Activated CD4-positive, alpha-beta T cell treated with anti-CD3 and anti-CD28 coated beads for 36 hours (primary cell): Measurements from ENCODE around the gene XPR1. TPM values are rescaled to one million over a fixed set of nuclear protein-coding genes. Genes with fewer than 3 reads are reported as not detected.
A peak's percentile ranks its signal among the peaks of the same experiment; 100 is the strongest.

Experiments
- ATAC-seq: fragments of 200-7000 bp; cut with Tn5 transposase; one replicate; pipeline ENCODE4 v1.10.0; 2021; ENCODE audit warnings: mild to moderate bottlenecking, moderate library complexity
- CTCF ChIA-PET: fragments of 350-600 bp; sonication (Branson Sonifier 250); formaldehyde crosslinking; loops from one replicate; lab custom pipeline; 2021; ENCODE audit warnings: antibody characterized with exemption; lab: Charles Lee
- POLR2A ChIA-PET: fragments of 350-600 bp; sonication (Branson Sonifier 250); formaldehyde crosslinking; loops from one replicate; lab custom pipeline; 2021; ENCODE audit warnings: antibody characterized with exemption, inconsistent platforms; lab: Charles Lee
- DNase-seq: peaks from one replicate; pipeline ENCODE4 v3.0.0-alpha.2; 2020
- H3K27ac Mint-ChIP-seq: one replicate; pipeline ENCODE4 v1.8.0; 2021; ENCODE audit warnings: mixed read lengths
- H3K27me3 Mint-ChIP-seq: one replicate; pipeline ENCODE4 v1.8.0; 2021; ENCODE audit warnings: mixed read lengths
- H3K36me3 Mint-ChIP-seq: one replicate; pipeline ENCODE4 v1.8.0; 2021; ENCODE audit warnings: low read depth, mixed read lengths
- H3K4me1 Mint-ChIP-seq: one replicate; pipeline ENCODE4 v1.8.0; 2021; ENCODE audit warnings: mixed read lengths
- H3K4me3 Mint-ChIP-seq: one replicate; pipeline ENCODE4 v1.8.0; 2021; ENCODE audit warnings: mild to moderate bottlenecking, moderate library complexity, mixed read lengths
- H3K9me3 Mint-ChIP-seq: one replicate; pipeline ENCODE4 v1.8.0; 2021; ENCODE audit warnings: low read depth, mixed read lengths
- intact Hi-C, 2 experiments: fragments of 100-400 bp; cut with DNase I in 1 of 2; cut with micrococcal nuclease in 1 of 2; formaldehyde crosslinking; loops; one replicate each; pipeline versions ENCODE4 v1.14.2 to v1.15.1; 2022 to 2024; cut with DNase I, micrococcal nuclease
- total RNA-seq, 2 experiments: library from RNA; stranded (reverse); gene quantifications; one replicate each; pipeline ENCODE4 v1.2.3, GENCODE V29; 2021

Gene XPR1
- total RNA-seq: 10 to 100 TPM; 18.4 to 25.2 TPM

GRCh38 chr1:180631766-180632325 lies at the start of gene XPR1:
Gene XPR1, plus strand, starts transcription at chr1:180632022. Its CDS starts 180 bp downstream, at chr1:180632202.
- Mint-ChIP-seq H3K9me3 (no peaks in the 10 kb centered on the region), H3K27me3 (peaks cover 3% of the 10 kb centered on the region), H3K4me1 (peaks cover 9% of the 10 kb centered on the region), H3K27ac (peak within 1 kb of the TSS; percentile 76), H3K4me3 (no peak within 1 kb of the TSS), H3K36me3 (no peaks in the 10 kb centered on the region)
- peak; percentile 99 for DNase-seq
- POLR2A ChIA-PET: interaction anchor here (0.6 to 0.7 kb wide), 3 partner anchors 129 to 1574 kb away, joined by 3 to 4 read pairs (median 3); no protein-coding TSS in a partner anchor
- ATAC-seq: peak; percentile 99
- CTCF ChIA-PET: interaction anchor here (0.6 to 1.5 kb wide), 6 partner anchors 9 to 456 kb away, joined by 3 to 6 read pairs (median 3); no protein-coding TSS in a partner anchor
- intact Hi-C loops: loop anchor here (1.0 to 10.0 kb wide), 13 partner anchors 60 to 1395 kb away; partner anchors contain the start of genes ACBD6 (in 2 of the 2), IER5 (in 2 of the 2), CEP350 (in 1 of the 2) and QSOX1 (in 1 of the 2)

DNA sequence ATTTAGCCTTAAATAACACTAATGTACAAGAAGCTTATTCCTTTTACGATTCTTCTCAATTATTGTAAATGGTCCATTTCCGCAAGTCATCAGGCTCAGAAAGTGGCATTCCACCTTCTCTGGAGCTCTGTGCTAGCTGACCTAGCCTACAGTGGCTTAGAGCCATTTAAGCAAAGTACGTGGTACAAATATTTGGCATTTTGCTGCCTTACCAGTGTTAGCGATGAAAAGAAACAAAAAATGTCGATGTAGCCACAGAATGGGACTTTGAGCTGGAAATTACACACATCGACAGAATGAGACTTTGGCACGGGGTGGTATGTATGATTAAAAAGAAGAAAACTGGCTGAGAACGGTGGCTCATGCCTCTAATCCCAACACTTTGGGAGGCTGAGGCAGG lies 47.0 kb upstream of the XPR1 start:
- ATAC-seq: no peak
- H3K27ac Mint-ChIP-seq: peak overlapping the region; percentile 90
- no peaks in the 10 kb centered on the region for H3K9me3 Mint-ChIP-seq
- intact Hi-C loops: loop anchor here (1.0 to 10.0 kb wide), 2 partner anchors 13 to 200 kb away; no protein-coding TSS in a partner anchor
- H3K27me3 Mint-ChIP-seq: peaks cover 4% of the 10 kb centered on the region
- peaks cover 2% of the 10 kb centered on the region for H3K36me3 Mint-ChIP-seq
- ChIA-PET CTCF (interaction anchor here (0.8 to 1.1 kb wide), 3 partner anchors 19 to 69 kb away, joined by 3 to 5 read pairs (median 3); no protein-coding TSS in a partner anchor), POLR2A (no interaction called here)
- DNase-seq: no peak
- peaks cover 18% of the 10 kb centered on the region for H3K4me1 Mint-ChIP-seq
- peak overlapping the region; percentile 9 for H3K4me3 Mint-ChIP-seq

- Mint-ChIP-seq H3K4me3 (no peak overlapping the region), H3K27ac (peak overlapping the region; percentile 90), H3K27me3 (peaks cover 6% of the 10 kb centered on the region), H3K4me1 (peaks cover 18% of the 10 kb centered on the region), H3K9me3 (no peaks in the 10 kb centered on the region), H3K36me3 (peaks cover 2% of the 10 kb centered on the region)
- no peak for ATAC-seq
- DNase-seq: no peak
- intact Hi-C loops: loop anchor here (1.0 to 10.0 kb wide), 2 partner anchors 14 to 201 kb away; no protein-coding TSS in a partner anchor
- ChIA-PET CTCF (interaction anchor here (0.5 to 0.8 kb wide), 3 partner anchors 9 to 190 kb away, joined by 3 read pairs; no protein-coding TSS in a partner anchor), POLR2A (no interaction called here)
Measured at GRCh38 chr1:180585994-180586359, 45.8 kb upstream of the XPR1 start.

DNA sequence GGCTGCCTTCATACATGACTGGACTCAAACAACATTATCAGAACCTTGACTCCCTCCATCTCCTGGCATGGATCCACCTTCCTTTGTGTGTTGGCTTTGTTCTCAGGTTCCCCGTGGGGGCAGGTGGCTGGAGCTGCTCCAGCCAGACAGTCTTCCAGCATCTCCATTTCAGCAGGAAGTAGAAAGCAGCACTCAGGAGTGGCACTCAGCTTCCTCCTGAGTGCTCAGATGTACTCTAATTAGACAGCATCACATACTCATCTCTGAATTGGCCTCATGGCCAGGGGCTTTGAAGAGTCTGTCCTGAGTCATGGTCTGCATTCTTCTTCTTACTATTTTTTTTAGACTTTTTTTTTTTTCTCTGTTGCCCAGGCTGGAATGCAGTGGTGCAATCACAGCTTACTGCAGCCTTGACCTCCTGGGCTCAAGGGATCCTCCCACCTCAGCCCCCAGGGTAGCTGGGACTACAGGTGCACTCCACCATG lies 45.1 kb upstream of the XPR1 start:
- no peaks in the 10 kb centered on the region for H3K9me3 Mint-ChIP-seq
- peak overlapping the region; percentile 83 for H3K27ac Mint-ChIP-seq
- intact Hi-C loops: loop anchor here in 1 of 2 experiments (10.0 kb wide), 1 partner anchor 202 kb away; no protein-coding TSS in a partner anchor
- H3K4me1 Mint-ChIP-seq: peaks cover 18% of the 10 kb centered on the region
- POLR2A ChIA-PET: no interaction called here
- CTCF ChIA-PET: interaction anchor here (0.5 to 0.6 kb wide), 2 partner anchors 8 to 189 kb away, joined by 3 read pairs; no protein-coding TSS in a partner anchor
- peaks cover 6% of the 10 kb centered on the region for H3K27me3 Mint-ChIP-seq
- peak; percentile 27 for DNase-seq
- no peak overlapping the region for H3K4me3 Mint-ChIP-seq
- ATAC-seq: peak; percentile 77
- H3K36me3 Mint-ChIP-seq: peaks cover 2% of the 10 kb centered on the region

DNA sequence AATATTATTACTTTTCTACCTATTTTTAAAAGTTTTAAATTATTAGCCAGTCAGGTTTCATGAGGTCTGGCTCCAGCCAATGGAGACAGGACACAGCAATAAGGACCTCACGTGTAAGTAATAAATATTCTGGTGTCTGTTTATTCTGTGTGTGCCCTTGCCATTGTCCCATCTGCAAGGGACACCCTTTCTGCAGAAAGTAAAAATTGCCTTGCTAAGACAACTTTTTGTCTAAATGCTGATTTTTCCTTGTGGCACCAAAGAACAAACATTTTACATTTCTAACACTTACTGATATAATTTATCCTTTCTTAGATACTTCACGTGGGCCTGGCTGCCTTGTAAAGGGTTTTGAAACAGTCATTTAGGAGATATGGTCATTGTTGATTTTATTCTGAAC lies 43.7 kb upstream of the XPR1 start:
- Mint-ChIP-seq H3K27me3 (peaks cover 6% of the 10 kb centered on the region), H3K9me3 (no peaks in the 10 kb centered on the region), H3K4me3 (no peak overlapping the region), H3K4me1 (peaks cover 18% of the 10 kb centered on the region), H3K36me3 (peaks cover 2% of the 10 kb centered on the region), H3K27ac (no peak overlapping the region)
- ATAC-seq (no peak), DNase-seq (no peak)
- intact Hi-C loops: loop anchor here in 1 of 2 experiments (10.0 kb wide), 1 partner anchor 203 kb away; no protein-coding TSS in a partner anchor
- CTCF ChIA-PET: no interaction called here
- POLR2A ChIA-PET: no interaction called here

DNA sequence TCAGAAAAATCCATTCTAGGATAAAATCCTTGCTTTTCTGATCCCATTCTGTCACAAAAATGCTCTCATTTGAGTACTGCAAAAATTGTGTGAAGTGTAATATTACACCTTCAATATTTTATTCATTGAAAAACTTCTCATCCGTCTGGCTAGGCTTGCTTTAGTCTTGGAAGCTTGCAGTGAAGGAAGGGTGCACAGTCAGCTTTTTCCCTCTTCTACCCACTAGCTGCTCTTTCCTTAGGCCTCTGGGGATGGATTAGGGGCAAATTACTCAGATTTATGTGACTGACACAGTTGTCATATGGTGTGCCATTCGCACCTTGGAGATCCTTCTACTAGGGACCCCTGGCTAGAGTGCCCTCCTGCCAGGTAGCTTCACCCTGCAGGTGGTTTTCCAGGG lies 40.9 kb upstream of the XPR1 start:
- intact Hi-C loops: no loop called here
- no peak overlapping the region for H3K4me3 Mint-ChIP-seq
- ATAC-seq (no peak), DNase-seq (no peak)
- POLR2A ChIA-PET: no interaction called here
- peaks cover 6% of the 10 kb centered on the region for H3K4me1 Mint-ChIP-seq
- H3K27me3 Mint-ChIP-seq: peaks cover 8% of the 10 kb centered on the region
- H3K9me3 Mint-ChIP-seq: no peaks in the 10 kb centered on the region
- no peak overlapping the region for H3K27ac Mint-ChIP-seq
- CTCF ChIA-PET: no interaction called here
- peaks cover 2% of the 10 kb centered on the region for H3K36me3 Mint-ChIP-seq

DNA sequence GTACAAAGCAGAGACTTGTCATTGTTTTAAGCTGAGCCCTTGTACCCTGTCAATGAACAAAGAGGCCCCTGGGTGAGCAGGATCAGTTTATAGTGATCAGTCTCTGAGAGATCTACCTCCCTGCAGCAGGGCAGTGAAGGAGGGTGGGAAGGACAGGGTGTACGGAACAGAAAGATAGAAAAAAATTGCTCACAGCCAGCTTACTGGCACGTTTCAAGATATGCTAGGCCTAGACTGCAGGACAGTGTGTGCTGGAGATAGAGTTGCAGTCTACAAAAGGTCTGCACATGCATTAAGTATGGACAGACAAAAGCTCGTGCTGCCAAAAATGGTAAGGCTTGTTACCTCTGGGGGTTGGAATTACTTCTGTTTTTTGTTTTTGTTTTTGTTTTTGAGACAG lies 38.4 kb upstream of the XPR1 start:
- CTCF ChIA-PET: interaction anchor here (1.0 kb wide), 1 partner anchor 13 kb away, joined by 3 read pairs; no protein-coding TSS in a partner anchor
- Mint-ChIP-seq H3K27ac (no peak overlapping the region), H3K4me3 (no peak overlapping the region), H3K4me1 (no peaks in the 10 kb centered on the region), H3K27me3 (peaks cover 8% of the 10 kb centered on the region), H3K9me3 (no peaks in the 10 kb centered on the region), H3K36me3 (no peaks in the 10 kb centered on the region)
- POLR2A ChIA-PET: interaction anchor here (0.6 kb wide), 1 partner anchor 719 kb away, joined by 3 read pairs; no protein-coding TSS in a partner anchor
- DNase-seq (no peak), ATAC-seq (no peak)
- intact Hi-C loops: loop anchor here in 1 of 2 experiments (1.0 kb wide), 1 partner anchor 12 kb away; no protein-coding TSS in a partner anchor

DNA sequence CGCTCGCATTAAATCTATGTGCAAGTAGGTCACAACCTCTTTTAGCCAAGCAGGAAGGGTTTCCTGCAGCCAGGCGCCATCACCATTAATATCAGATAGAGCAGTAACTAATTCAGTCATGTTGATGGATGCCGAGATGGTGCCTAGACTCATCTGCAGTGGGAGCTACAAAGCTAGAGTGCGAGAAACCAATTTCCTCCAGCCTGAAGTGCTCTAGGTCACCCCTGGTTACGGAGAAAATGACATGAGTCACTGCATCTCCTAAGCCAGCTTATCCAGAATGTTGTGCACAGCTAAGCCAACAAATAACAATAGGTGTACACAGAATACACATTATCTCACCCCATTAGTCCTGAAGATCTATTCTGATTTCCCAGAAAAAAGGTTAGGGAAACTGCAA lies 37.1 kb upstream of the XPR1 start:
- intact Hi-C loops: no loop called here
- ChIA-PET CTCF (interaction anchor here (0.6 to 1.4 kb wide), 2 partner anchors 8 to 16 kb away, joined by 3 read pairs; no protein-coding TSS in a partner anchor), POLR2A (no interaction called here)
- DNase-seq (no peak), ATAC-seq (no peak)
- H3K4me3 Mint-ChIP-seq: no peak overlapping the region
- H3K27ac Mint-ChIP-seq: no peak overlapping the region
- no peaks in the 10 kb centered on the region for H3K4me1 Mint-ChIP-seq
- H3K36me3 Mint-ChIP-seq: no peaks in the 10 kb centered on the region
- peaks cover 6% of the 10 kb centered on the region for H3K27me3 Mint-ChIP-seq
- H3K9me3 Mint-ChIP-seq: no peaks in the 10 kb centered on the region

DNA sequence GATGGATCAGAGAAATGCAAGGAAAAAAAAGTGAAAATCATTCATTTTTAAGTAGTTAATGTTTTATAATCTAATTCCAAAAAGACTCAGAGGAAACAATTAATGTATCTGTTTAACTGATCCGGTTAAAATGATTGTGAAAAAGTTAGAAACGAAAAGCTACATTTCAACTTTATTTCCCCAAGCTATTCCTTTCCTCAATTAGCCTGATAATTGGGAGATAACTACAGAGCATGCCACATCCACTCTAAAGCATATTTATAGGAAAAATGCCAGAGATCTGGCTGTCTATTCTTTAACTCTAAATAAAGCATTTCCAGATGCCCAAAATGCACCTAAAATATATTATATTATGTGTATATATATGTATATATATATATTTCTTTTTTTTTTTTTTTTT lies 35.9 kb upstream of the XPR1 start:
- ChIA-PET POLR2A (no interaction called here), CTCF (no interaction called here)
- Mint-ChIP-seq H3K4me1 (no peaks in the 10 kb centered on the region), H3K9me3 (no peaks in the 10 kb centered on the region), H3K36me3 (no peaks in the 10 kb centered on the region), H3K27ac (no peak overlapping the region), H3K4me3 (no peak overlapping the region), H3K27me3 (peaks cover 4% of the 10 kb centered on the region)
- no peak for ATAC-seq
- intact Hi-C loops: no loop called here
- no peak for DNase-seq

DNA sequence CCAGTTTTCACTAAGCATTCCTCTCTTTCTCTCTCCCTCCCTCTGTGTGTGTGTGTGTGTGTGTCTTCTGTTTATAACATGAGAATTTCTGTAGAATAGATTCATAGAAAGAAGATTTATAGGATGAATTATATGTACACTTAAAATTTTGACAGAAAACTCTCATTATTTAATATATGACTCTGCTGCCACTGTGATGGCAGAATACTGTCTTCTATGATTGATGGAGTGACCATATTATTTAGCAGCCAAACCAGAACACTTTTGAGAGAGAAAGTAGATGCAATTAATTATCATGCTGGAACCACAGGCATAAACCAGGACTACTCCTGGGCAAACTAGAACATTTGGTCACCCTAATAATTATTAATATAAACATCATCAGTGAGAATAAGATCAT lies 34.3 kb upstream of the XPR1 start:
- H3K4me3 Mint-ChIP-seq: no peak overlapping the region
- intact Hi-C loops: no loop called here
- H3K36me3 Mint-ChIP-seq: no peaks in the 10 kb centered on the region
- CTCF ChIA-PET: no interaction called here
- H3K27me3 Mint-ChIP-seq: peaks cover 4% of the 10 kb centered on the region
- ATAC-seq (no peak), DNase-seq (no peak)
- no peak overlapping the region for H3K27ac Mint-ChIP-seq
- H3K4me1 Mint-ChIP-seq: no peaks in the 10 kb centered on the region
- no peaks in the 10 kb centered on the region for H3K9me3 Mint-ChIP-seq
- POLR2A ChIA-PET: no interaction called here

GRCh38 chr1:180598333-180598974 lies 33.4 kb upstream of the XPR1 start:
- CTCF ChIA-PET: interaction anchor here (0.7 kb wide), 1 partner anchor 1570 kb away, joined by 3 read pairs; no protein-coding TSS in a partner anchor
- Mint-ChIP-seq H3K9me3 (no peaks in the 10 kb centered on the region), H3K4me3 (no peak overlapping the region), H3K27ac (no peak overlapping the region), H3K27me3 (peaks cover 4% of the 10 kb centered on the region), H3K36me3 (no peaks in the 10 kb centered on the region), H3K4me1 (no peaks in the 10 kb centered on the region)
- POLR2A ChIA-PET: no interaction called here
- ATAC-seq: no peak
- intact Hi-C loops: no loop called here
- no peak for DNase-seq
